ENCODE results near the gene MAPKAP1. TPM values are rescaled to one million over a fixed set of nuclear protein-coding genes. Genes with fewer than 3 reads are reported as not detected.
A peak's percentile ranks its signal among the peaks of the same experiment; 100 is the strongest.
"Not testable (repeated sequence)": the region's sequence is repeated elsewhere in the genome, so short reads cannot be mapped to it uniquely, and the experiment has no call there.

MAPKAP1 gene
- total and polyA plus RNA-seq, 3 experiments from 2014 or later, result 64.7 to 119 (median 111) TPM

DNA sequence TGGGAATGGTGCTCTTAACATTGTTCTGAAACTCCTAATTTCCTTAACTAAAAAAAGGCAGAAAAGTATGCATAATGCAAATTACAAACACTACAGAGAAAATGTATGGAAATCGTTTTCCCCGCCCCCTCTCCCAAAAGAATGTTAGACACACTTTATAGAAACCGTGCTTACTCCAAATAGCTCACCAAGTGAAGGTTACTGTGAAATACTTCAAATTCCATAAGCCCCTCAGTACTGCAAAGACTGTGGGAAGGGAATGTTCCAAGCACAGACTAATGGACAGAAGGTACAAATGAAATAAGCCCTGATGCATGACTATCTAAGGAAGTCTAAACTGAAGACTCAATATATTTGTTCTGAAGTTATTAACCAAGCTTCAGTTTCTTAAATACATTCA lies 12.5 kb downstream of the MAPKAP1 start:
- Mint-ChIP-seq H3K27me3 (no peaks in the 10 kb centered on the region), H3K4me3 (no peak overlapping the region), H3K36me3 (peaks cover 0 to 29% (median 4%) of the 10 kb centered on the region in 3 donors), H3K27ac (no peak overlapping the region), H3K4me1 (peaks cover 27 to 58% (median 56%) of the 10 kb centered on the region in 3 donors), H3K9me3 (no peaks in the 10 kb centered on the region)
- Histone ChIP-seq H3K4me3 (ENCODE audit: low read length) (no peak overlapping the region), H3K36me3 (ENCODE audit: insufficient read depth, low read length) (no peaks in the 10 kb centered on the region), H3K27ac (ENCODE audit: low read depth, low read length) (no peak overlapping the region), H3K9me3 (ENCODE audit: low read length) (no peaks in the 10 kb centered on the region), H3K4me1 (ENCODE audit: insufficient read depth, low read length) (no peaks in the 10 kb centered on the region), H3K27me3 (ENCODE audit: insufficient read depth, low read length, poor library complexity, severe bottlenecking) (no peaks in the 10 kb centered on the region)
- POLR2A ChIA-PET, result no interaction called here
- CTCF ChIA-PET, result interaction anchor here (0.7 kb wide), 1 partner anchor 13 kb away, joined by 3 read pairs; the partner anchor contains the start of gene MAPKAP1
- no peak for DNase-seq

DNA sequence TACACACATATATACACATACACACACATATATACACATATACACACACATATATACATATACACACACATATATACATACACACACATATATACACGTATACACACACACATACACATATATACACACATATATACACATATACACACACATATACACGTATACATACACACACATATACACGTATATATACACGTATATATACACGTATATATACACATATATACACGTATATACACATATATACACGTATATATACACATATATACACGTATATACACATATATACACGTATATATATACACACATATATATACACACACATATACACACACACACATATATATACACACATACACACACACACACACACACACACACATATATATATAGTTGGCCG lies 13.5 kb downstream of the MAPKAP1 start:
- H3K4me3 ChIP-seq (ENCODE audit: low read length); H3K27me3 ChIP-seq (ENCODE audit: insufficient read depth, low read length, poor library complexity, severe bottlenecking); H3K27ac Mint-ChIP-seq; H3K27ac ChIP-seq (ENCODE audit: low read depth, low read length); DNase-seq; H3K4me1 ChIP-seq (ENCODE audit: insufficient read depth, low read length); H3K27me3 Mint-ChIP-seq; POLR2A ChIA-PET; H3K4me3 Mint-ChIP-seq; H3K36me3 ChIP-seq (ENCODE audit: insufficient read depth, low read length); H3K9me3 Mint-ChIP-seq; H3K9me3 ChIP-seq (ENCODE audit: low read length); CTCF ChIA-PET: not testable (repeated sequence)
- peaks cover 0 to 31% (median 4%) of the 10 kb centered on the region in 3 donors for H3K36me3 Mint-ChIP-seq
- H3K4me1 Mint-ChIP-seq, result peaks cover 29 to 56% (median 54%) of the 10 kb centered on the region in 3 donors

DNA sequence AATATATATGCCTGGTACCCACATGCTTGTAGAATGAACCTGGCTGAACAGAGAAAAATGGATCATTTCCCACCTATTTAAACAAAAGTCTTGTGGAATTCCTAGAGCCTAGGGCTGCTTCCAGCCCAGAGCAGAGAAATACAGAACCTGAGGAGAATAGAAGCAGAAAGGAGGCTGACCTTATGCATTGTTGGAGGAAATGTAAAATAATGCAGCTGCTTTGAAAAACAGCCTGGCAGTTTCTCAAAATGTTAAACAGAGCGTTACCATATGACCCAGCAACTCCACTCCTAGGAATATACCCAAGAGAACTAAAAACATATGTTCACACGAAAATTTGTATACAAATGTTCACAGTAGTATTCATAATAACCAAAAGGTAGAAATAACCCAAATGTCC lies 15.1 kb downstream of the MAPKAP1 start:
- Mint-ChIP-seq H3K27ac (peak overlapping the region in 2 of 8 donors; percentile 23 to 34), H3K9me3 (no peaks in the 10 kb centered on the region), H3K4me3 (no peak overlapping the region), H3K4me1 (peaks cover 27 to 49% (median 44%) of the 10 kb centered on the region in 3 donors), H3K27me3 (no peaks in the 10 kb centered on the region), H3K36me3 (peaks cover 0 to 31% (median 4%) of the 10 kb centered on the region in 3 donors)
- DNase-seq, result no peak
- no peaks in the 10 kb centered on the region for H3K9me3 ChIP-seq (ENCODE audit: low read length)
- no peak overlapping the region for H3K4me3 ChIP-seq (ENCODE audit: low read length)
- H3K36me3 ChIP-seq (ENCODE audit: insufficient read depth, low read length), result no peaks in the 10 kb centered on the region
- CTCF ChIA-PET, result no interaction called here
- no peaks in the 10 kb centered on the region for H3K4me1 ChIP-seq (ENCODE audit: insufficient read depth, low read length)
- POLR2A ChIA-PET, result no interaction called here
- no peaks in the 10 kb centered on the region for H3K27me3 ChIP-seq (ENCODE audit: insufficient read depth, low read length, poor library complexity, severe bottlenecking)
- no peak overlapping the region for H3K27ac ChIP-seq (ENCODE audit: low read depth, low read length)

DNA sequence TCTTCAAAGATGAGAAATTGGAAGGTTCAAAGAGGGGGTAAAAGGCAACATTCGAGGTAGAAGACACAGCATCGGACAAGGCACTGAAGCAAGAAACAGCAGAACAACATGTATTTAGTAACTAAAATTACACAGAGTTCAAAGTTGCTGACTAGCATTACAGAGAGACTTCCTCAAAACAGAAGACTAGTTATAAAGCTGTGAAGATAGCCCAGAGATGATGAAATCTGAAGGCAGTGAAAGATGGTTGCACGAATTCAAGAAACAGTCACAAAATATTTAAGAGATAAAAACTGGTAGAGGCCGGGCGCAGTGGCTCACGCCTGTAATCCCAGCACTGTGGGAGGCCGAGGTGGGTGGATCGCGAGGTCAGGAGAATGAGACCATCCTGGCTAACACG lies 16.3 kb downstream of the MAPKAP1 start:
- Mint-ChIP-seq H3K9me3 (no peaks in the 10 kb centered on the region), H3K4me1 (peaks cover 21 to 50% (median 37%) of the 10 kb centered on the region in 3 donors), H3K4me3 (no peak overlapping the region), H3K27ac (peak overlapping the region in 2 of 8 donors; percentile 24 to 52), H3K27me3 (no peaks in the 10 kb centered on the region), H3K36me3 (peaks cover 0 to 34% (median 4%) of the 10 kb centered on the region in 3 donors)
- Histone ChIP-seq H3K4me3 (ENCODE audit: low read length) (no peak overlapping the region), H3K9me3 (ENCODE audit: low read length) (no peaks in the 10 kb centered on the region), H3K36me3 (ENCODE audit: insufficient read depth, low read length) (no peaks in the 10 kb centered on the region), H3K27ac (ENCODE audit: low read depth, low read length) (no peak overlapping the region), H3K27me3 (ENCODE audit: insufficient read depth, low read length, poor library complexity, severe bottlenecking) (no peaks in the 10 kb centered on the region), H3K4me1 (ENCODE audit: insufficient read depth, low read length) (no peaks in the 10 kb centered on the region)
- CTCF ChIA-PET, result no interaction called here
- POLR2A ChIA-PET, result no interaction called here
- no peak for DNase-seq

DNA sequence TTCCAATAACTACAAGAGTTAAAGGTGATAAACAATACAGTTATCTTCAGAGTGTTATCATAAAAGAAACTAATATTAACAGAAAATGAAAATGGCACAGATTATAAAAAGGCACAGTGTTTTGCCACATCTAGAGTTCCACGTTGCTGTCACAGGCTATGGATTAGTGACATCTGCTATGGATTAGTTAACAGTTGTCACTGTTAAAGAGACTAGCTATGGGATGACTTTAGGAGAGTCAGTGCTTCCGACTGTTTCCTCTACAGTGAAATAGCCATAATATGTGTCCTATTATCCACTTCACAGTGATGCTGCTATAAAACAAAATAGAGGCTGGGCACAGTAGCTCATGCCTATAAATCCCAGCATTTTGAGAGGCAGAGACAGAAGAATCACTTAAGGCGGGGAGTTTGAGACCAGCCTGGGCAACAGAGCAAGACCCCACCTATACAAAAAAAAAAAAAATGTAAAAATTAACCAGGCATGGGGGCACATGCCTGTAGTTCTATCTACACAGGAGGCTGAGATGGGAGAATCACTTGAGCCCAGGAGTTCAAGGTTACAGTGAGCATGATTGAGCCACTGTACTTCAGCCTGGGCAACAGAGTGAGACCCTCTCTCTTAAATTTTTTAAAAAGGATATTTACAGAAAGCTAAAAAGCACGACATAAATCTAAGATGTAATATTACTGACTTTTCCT lies 19.7 kb downstream of the MAPKAP1 start:
- Mint-ChIP-seq H3K36me3 (peaks cover 2 to 42% (median 7%) of the 10 kb centered on the region in 3 donors), H3K27ac (no peak overlapping the region), H3K4me3 (no peak overlapping the region), H3K4me1 (peaks cover 25 to 52% (median 42%) of the 10 kb centered on the region in 3 donors), H3K27me3 (no peaks in the 10 kb centered on the region), H3K9me3 (no peaks in the 10 kb centered on the region)
- ChIA-PET POLR2A (no interaction called here), CTCF (no interaction called here)
- Histone ChIP-seq H3K27ac (ENCODE audit: low read depth, low read length) (no peak overlapping the region), H3K4me1 (ENCODE audit: insufficient read depth, low read length) (no peaks in the 10 kb centered on the region), H3K4me3 (ENCODE audit: low read length) (no peak overlapping the region), H3K9me3 (ENCODE audit: low read length) (no peaks in the 10 kb centered on the region), H3K36me3 (ENCODE audit: insufficient read depth, low read length) (no peaks in the 10 kb centered on the region), H3K27me3 (ENCODE audit: insufficient read depth, low read length, poor library complexity, severe bottlenecking) (no peaks in the 10 kb centered on the region)
- no peak for DNase-seq

DNA sequence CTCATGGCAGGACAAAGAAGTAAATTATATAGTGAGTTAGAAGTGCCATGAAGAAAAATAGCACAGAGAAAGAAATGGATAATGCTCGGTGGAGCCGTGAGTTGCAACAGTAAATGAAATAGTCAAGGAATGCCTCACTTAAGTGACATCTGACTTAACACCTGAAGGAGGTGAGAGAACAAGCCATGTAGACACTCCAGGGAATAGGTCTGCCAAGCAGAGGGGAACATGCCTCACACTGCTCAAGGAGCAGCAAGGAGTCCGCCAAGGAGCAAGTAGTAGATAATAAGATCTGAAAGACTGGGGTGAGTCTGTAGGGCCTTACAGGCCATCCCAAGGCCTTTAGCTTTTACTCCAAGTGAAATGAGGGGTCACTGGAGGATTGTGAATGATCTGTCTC lies 21.8 kb downstream of the MAPKAP1 start:
- Histone ChIP-seq H3K27ac (ENCODE audit: low read depth, low read length) (no peak overlapping the region), H3K9me3 (ENCODE audit: low read length) (no peaks in the 10 kb centered on the region), H3K4me3 (ENCODE audit: low read length) (no peak overlapping the region), H3K4me1 (ENCODE audit: insufficient read depth, low read length) (peaks cover 4% of the 10 kb centered on the region), H3K27me3 (ENCODE audit: insufficient read depth, low read length, poor library complexity, severe bottlenecking) (no peaks in the 10 kb centered on the region), H3K36me3 (ENCODE audit: insufficient read depth, low read length) (no peaks in the 10 kb centered on the region)
- no peak overlapping the region for H3K4me3 Mint-ChIP-seq
- CTCF ChIA-PET, result no interaction called here
- H3K36me3 Mint-ChIP-seq, result peaks cover 2 to 33% (median 7%) of the 10 kb centered on the region in 3 donors
- H3K9me3 Mint-ChIP-seq, result no peaks in the 10 kb centered on the region
- no peak overlapping the region for H3K27ac Mint-ChIP-seq
- POLR2A ChIA-PET, result no interaction called here
- no peak for DNase-seq
- H3K27me3 Mint-ChIP-seq, result no peaks in the 10 kb centered on the region
- H3K4me1 Mint-ChIP-seq, result peaks cover 19 to 50% (median 27%) of the 10 kb centered on the region in 3 donors

DNA sequence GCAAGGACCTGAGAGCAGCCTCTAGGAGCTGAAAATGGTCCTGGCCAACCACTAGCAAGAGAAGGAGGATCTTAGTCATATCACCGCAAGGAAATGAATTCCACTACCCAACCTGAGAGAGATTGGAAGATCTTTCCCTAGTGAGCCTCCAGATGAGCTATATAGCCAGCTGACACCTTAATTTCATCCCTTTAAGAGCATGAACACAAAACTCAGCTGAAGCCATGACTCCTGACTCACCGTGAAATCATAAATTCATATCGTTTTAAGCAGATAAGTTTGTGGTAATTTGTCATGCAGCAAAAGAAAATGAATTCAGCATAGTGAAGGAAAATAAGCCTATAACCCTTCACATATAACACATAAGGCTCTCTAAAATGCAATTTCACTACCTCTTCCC lies 23.5 kb downstream of the MAPKAP1 start:
- ChIA-PET POLR2A (no interaction called here), CTCF (no interaction called here)
- Histone ChIP-seq H3K27ac (ENCODE audit: low read depth, low read length) (no peak overlapping the region), H3K4me1 (ENCODE audit: insufficient read depth, low read length) (peaks cover 4% of the 10 kb centered on the region), H3K9me3 (ENCODE audit: low read length) (no peaks in the 10 kb centered on the region), H3K36me3 (ENCODE audit: insufficient read depth, low read length) (no peaks in the 10 kb centered on the region), H3K27me3 (ENCODE audit: insufficient read depth, low read length, poor library complexity, severe bottlenecking) (no peaks in the 10 kb centered on the region), H3K4me3 (ENCODE audit: low read length) (no peak overlapping the region)
- H3K27me3 Mint-ChIP-seq, result no peaks in the 10 kb centered on the region
- H3K36me3 Mint-ChIP-seq, result peaks cover 6 to 28% (median 7%) of the 10 kb centered on the region in 3 donors
- DNase-seq, result no peak
- H3K9me3 Mint-ChIP-seq, result no peaks in the 10 kb centered on the region
- H3K4me1 Mint-ChIP-seq, result peaks cover 21 to 47% (median 23%) of the 10 kb centered on the region in 3 donors
- H3K27ac Mint-ChIP-seq, result no peak overlapping the region
- H3K4me3 Mint-ChIP-seq, result no peak overlapping the region

DNA sequence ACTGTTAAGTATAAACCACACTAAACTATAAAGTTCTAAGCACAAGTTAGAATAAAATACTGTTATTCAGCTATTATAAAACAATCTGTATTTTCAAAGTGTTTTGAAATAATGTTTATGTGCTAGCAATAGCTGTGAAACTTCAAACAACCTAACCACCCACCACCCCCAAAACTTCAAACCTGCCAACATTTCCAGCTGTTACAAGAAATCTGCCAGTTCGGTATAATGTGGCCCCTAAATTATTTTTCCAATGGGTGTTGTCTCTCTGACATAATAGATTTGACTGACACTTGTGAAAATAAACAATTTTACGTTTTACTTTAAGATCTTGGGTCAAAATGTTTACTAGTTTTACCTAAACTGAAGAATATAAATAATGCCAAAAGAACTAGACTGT lies 24.7 kb downstream of the MAPKAP1 start:
- H3K27me3 Mint-ChIP-seq, result no peaks in the 10 kb centered on the region
- no peaks in the 10 kb centered on the region for H3K36me3 ChIP-seq (ENCODE audit: insufficient read depth, low read length)
- H3K9me3 Mint-ChIP-seq, result no peaks in the 10 kb centered on the region
- no peak overlapping the region for H3K27ac ChIP-seq (ENCODE audit: low read depth, low read length)
- no peak overlapping the region for H3K4me3 Mint-ChIP-seq
- no peaks in the 10 kb centered on the region for H3K27me3 ChIP-seq (ENCODE audit: insufficient read depth, low read length, poor library complexity, severe bottlenecking)
- H3K9me3 ChIP-seq (ENCODE audit: low read length), result no peaks in the 10 kb centered on the region
- no peak for DNase-seq
- no peak overlapping the region for H3K4me3 ChIP-seq (ENCODE audit: low read length)
- H3K27ac Mint-ChIP-seq, result peak overlapping the region in 1 of 8 donors; percentile 32
- ChIA-PET CTCF (no interaction called here), POLR2A (no interaction called here)
- peaks cover 6 to 28% (median 7%) of the 10 kb centered on the region in 3 donors for H3K36me3 Mint-ChIP-seq
- peaks cover 20 to 43% (median 23%) of the 10 kb centered on the region in 3 donors for H3K4me1 Mint-ChIP-seq
- peaks cover 4% of the 10 kb centered on the region for H3K4me1 ChIP-seq (ENCODE audit: insufficient read depth, low read length)

Data from CD8-positive, alpha-beta memory T cell (primary cell).